Cardiac fibroblast (primary cell): Measurements from ENCODE around the gene MAGI1.
A peak's percentile ranks its signal among the peaks of the same experiment; 100 is the strongest.

Experiments
- DNase-seq, 2 donors: peaks; one replicate each; pipeline versions ENCODE4 v3.0.0 to v3.0.0-alpha.2; 2010; ENCODE audit warnings: low read depth in 2 of 2
- H3K4me3 ChIP-seq, 2 donors: replicated peaks in 1 of 2; 1 replicate in 1 of 2; 2 replicates in 1 of 2; pipeline ENCODE4 v1.5.1; 2011; ENCODE audit warnings: low read depth in 2 of 2, low read length in 2 of 2, mild to moderate bottlenecking in 2 of 2, moderate library complexity in 1 of 2
- TF ChIP-seq, protein P1 (sequence below): IDR thresholded peaks from one replicate; pipeline ENCODE4 v1.5.1; 2011; ENCODE audit warnings: low read depth, mild to moderate bottlenecking, low read length, inconsistent platforms

The MAGI1 gene

DNA sequence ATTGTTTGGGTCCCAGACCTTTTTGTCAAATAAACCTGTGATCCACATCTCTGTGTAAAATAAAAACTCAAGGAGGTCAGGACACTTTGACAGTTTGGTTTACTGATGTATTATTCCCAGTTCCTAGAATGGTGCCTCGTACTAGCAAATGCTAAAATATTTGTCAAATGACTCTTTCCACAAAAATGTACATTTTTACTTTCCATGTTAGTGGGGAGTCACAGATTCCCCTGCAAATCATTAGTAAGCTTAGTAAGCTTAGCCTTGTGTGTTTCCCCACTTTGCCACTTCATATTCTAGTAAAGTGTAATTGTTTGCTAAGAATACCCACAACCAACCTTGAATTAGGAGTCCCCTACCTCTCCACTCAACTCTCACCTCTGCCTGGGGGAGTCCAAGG, 2.4 kb upstream of the MAGI1 start:
- TF ChIP-seq, protein P1, sequence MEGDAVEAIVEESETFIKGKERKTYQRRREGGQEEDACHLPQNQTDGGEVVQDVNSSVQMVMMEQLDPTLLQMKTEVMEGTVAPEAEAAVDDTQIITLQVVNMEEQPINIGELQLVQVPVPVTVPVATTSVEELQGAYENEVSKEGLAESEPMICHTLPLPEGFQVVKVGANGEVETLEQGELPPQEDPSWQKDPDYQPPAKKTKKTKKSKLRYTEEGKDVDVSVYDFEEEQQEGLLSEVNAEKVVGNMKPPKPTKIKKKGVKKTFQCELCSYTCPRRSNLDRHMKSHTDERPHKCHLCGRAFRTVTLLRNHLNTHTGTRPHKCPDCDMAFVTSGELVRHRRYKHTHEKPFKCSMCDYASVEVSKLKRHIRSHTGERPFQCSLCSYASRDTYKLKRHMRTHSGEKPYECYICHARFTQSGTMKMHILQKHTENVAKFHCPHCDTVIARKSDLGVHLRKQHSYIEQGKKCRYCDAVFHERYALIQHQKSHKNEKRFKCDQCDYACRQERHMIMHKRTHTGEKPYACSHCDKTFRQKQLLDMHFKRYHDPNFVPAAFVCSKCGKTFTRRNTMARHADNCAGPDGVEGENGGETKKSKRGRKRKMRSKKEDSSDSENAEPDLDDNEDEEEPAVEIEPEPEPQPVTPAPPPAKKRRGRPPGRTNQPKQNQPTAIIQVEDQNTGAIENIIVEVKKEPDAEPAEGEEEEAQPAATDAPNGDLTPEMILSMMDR = no peak
- peak; percentile 44 to 69 for DNase-seq

DNA sequence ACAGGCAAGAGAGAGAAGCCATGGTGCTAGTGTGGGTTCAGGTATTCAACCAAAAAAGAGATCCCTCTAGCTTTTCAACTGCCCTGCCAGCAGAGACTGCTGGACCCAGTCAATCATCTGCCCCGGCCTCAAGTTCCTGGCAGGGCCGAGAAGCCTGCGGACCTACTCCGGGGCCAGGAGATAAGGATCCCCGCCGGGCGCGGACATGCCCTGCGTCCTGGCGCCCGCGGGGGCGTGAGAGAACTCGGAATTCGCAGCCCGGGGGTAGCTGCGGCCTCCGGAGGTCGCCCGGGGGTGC, 821 bp upstream of the MAGI1 start:
- DNase-seq = peak; percentile 40 to 58
- H3K4me3 ChIP-seq = peak overlapping the region; percentile 56 to 62
- TF ChIP-seq, protein P1 = peak; percentile 3

More for the DNA sequence above, 2.4 kb upstream of the MAGI1 start:
- H3K4me3 ChIP-seq = no peak overlapping the region

DNA sequence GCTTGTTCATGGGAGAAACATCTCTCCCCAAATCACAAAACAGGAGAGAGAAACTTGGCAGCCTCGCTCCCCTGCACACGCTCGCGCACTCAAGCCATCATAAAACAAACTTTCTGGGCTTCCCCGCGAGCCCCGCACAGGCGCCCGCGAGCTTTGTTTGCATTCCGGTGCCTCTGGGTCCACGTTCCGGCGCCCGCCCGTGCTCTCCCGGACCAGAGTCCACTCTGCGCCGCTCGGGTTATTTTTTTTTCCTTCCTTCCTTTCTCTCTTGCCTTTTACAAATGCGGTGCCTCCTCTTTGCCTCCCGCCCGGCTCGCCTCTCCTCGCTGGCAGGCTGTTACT, 363 bp downstream of the MAGI1 start:
- no peak for DNase-seq
- H3K4me3 ChIP-seq = peak overlapping the region; percentile 74 to 81
- TF ChIP-seq, protein P1 = no peak

DNA sequence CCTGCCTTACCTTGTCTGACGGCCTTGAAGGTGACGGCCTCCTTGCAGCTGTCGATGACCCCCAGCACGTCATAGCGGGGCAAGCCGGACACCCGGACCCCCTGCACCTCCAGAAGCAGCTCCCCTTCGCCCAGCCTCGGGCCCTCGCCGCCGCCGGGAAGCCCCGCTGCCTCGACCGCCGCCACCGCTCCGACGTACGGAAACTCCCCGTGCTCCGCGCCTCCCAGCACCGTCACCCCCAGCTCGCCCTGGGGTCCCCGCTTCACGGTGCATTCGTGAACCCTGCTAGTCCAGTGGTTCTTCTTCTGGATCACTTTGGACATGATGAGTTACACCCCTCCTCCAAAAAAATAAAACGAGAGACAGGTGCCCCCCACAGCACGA, 740 bp downstream of the MAGI1 start:
- DNase-seq = no peak
- TF ChIP-seq, protein P1 = no peak
- peak overlapping the region; percentile 74 to 81 for H3K4me3 ChIP-seq

DNA sequence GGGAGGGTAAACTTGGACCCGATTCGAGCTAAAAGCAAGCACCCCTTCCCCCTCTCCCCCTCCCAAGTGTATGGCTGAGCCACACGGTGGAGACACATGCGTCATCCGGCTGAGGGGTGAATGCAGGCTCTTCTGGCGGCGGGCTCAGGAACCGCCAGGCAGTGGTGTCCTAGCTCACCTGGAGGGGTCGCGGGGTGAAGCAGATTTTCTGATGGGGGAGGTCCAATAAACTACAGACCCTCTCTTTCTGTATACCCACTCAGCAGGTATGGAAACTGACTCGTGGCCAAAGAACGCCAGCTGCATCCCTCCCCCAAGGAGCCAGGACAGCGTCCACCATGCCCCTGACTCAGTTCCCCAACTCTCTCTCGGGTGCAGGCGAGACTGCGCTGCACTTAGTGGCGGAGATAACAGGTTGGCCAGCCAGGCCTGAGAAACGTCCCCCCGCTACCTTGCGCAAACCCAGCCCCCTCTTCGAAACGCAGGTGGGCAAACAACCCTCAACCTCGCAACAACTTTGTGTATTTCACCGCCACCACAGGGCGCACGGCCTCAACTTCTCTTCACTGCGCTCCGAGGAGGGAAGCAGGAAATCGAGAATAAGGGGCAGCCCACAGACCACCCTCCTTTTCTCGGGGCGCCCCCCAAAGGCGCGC, 1.3 kb downstream of the MAGI1 start:
- TF ChIP-seq, protein P1 = peak; percentile 30
- DNase-seq = peak; percentile 36 to 62
- H3K4me3 ChIP-seq = peak overlapping the region; percentile 74 to 81

DNA sequence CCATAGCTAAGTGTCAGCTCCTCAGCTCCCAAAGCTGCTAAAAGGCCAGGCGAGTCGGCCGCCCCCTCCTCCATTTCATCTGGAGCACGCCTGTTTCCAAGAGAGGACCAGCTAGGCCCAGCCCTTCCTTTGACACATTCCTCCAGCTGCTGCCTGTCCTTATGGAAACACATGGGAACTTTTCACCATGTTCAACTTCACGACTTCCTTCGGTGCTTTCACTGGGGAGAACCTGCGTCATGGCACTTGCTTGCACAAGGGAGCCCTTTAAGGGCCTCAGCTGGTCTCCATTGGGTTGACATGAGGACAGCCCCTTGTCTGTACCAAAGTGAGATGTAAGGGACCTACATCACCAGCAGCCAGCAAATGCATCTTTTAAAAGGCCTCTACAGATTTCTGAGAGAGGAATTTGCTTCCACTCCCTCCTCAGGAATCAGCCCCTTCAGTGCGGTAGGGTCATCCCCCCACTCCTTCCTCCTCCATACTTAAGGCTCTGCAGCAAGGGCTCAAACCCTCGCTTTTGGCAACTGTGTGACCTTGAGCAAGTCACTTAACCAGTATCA, 2.1 kb downstream of the MAGI1 start:
- TF ChIP-seq, protein P1 = no peak
- peak in 1 of 2 donors; percentile 41 for DNase-seq
- H3K4me3 ChIP-seq = peak overlapping the region; percentile 74 to 81
